ENCODE measurements around the gene SLFNL1.
A peak's percentile ranks its signal among the peaks of the same experiment; 100 is the strongest.

The SLFNL1 gene

DNA sequence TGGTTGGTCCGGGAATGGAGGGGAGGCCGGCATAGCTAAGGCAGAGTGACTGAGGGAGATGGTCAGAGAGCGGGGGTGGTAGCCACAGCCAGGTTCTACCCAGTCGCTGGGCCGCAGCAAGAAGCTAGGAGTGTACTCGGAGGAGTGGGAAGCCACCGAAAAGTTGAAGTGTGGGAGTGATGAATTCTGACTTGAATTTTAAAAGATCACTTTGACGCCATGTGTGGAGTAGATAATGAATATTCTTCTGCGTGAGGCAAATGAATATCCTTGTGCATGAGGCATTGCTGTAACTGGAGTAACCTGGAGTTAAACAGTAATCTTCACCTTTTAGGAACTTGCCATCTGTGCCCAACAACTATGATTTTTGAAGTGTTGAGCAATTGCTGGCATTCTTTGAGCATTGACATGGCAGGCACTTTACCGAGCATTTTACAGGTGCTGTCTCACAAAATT, 35.2 kb downstream of the SLFNL1 start:
- H3K4me1 Mint-ChIP-seq = peaks cover 68% of the 10 kb centered on the region

DNA sequence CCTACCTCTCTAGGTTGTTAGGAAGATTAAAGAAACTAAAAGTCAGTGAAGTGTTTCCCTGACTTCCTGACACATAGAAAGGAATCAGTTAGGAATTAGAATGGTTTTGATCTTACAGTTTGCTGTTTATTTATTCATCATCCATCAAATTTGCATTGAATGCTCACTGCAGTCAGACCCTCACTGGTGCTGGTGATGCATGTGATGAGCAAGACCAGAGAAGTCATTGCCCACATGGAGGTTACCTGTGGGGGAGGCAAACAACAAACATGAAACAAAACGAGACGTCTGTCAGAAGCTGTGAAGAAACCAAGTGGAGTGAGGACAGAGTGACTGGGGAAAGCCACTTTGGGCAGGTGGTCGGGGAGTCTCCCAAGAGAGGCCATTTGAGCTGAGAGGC, 35.6 kb downstream of the SLFNL1 start:
- DNase-seq (no peak), ATAC-seq (no peak)
- Mint-ChIP-seq H3K27me3 (no peaks in the 10 kb centered on the region), H3K9me3 (no peaks in the 10 kb centered on the region), H3K4me1 (peaks cover 73% of the 10 kb centered on the region), H3K27ac (peak overlapping the region; percentile 97), H3K36me3 (ENCODE audit: low read depth) (peaks cover 93% of the 10 kb centered on the region), H3K4me3 (peak overlapping the region; percentile 3)

More for the DNA sequence above, 35.2 kb downstream of the SLFNL1 start:
- Mint-ChIP-seq H3K9me3 (no peaks in the 10 kb centered on the region), H3K27ac (peak overlapping the region; percentile 97), H3K27me3 (no peaks in the 10 kb centered on the region), H3K4me3 (no peak overlapping the region), H3K36me3 (ENCODE audit: low read depth) (peaks cover 93% of the 10 kb centered on the region)
- no peak for ATAC-seq
- DNase-seq = no peak

DNA sequence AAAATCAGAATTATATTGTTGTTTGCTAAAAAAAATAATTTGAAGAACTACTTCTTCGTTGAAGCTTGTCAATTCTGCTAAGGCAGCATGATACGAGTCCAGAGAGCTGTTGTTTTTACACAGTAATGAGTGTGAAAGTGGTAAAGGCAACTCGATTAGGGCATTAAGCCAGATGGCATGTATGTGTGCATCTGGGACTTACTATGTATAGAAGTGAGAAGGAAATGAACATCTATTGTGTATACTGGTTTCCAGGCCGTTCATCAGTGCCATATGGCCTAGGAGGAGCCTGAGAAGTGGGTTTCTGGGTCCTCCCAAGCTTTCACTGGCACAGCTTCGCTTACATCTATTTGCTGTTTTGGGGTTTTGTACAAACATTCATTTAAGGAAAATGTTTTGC, 36.4 kb downstream of the SLFNL1 start:
- no peak for DNase-seq
- Mint-ChIP-seq H3K4me3 (peak overlapping the region; percentile 3), H3K36me3 (ENCODE audit: low read depth) (peaks cover 93% of the 10 kb centered on the region), H3K9me3 (no peaks in the 10 kb centered on the region), H3K4me1 (peaks cover 76% of the 10 kb centered on the region), H3K27ac (peak overlapping the region; percentile 97), H3K27me3 (no peaks in the 10 kb centered on the region)
- no peak for ATAC-seq

DNA sequence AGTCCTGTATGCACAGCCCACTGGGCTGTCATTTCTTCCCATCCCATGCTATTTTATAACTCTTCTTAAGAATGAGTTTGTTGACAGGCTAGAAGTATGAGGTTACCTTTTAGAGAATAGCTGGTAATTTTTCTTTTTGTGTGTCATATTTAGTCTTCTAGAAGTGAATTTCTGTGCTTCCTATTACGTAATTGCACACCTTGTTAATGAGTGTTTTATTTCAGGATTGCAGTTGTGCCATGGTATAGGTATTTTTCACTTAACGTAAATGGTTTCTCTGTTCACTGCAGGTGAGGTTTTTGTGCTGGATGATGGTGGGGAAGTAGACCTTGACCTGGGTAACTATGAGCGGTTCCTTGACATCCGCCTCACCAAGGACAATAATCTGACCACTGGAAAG, 37.0 kb downstream of the SLFNL1 start:
- Mint-ChIP-seq H3K27me3 (no peaks in the 10 kb centered on the region), H3K9me3 (no peaks in the 10 kb centered on the region), H3K27ac (peak overlapping the region; percentile 97), H3K4me3 (peak overlapping the region; percentile 98), H3K4me1 (peaks cover 74% of the 10 kb centered on the region), H3K36me3 (ENCODE audit: low read depth) (peaks cover 87% of the 10 kb centered on the region)
- DNase-seq (no peak), ATAC-seq (no peak)

DNA sequence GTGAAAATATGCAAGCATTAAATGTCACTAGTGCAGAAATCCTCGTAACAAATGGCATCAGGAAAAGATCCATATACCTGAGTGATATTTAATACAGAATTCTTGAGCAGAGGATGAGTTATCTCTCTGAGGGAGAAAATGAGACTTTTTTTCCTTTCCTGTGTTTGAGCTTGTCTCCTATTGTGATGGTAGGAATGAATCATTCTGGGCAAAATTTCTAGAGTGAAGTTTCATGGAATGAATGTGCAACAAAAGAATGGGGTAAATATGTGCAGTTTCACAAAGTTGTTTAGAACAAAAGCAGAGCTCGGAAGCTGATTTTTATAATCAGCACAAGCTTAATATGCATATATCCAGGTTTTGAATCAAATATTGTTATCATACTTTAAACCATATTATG, 37.5 kb downstream of the SLFNL1 start:
- peaks cover 83% of the 10 kb centered on the region for H3K36me3 Mint-ChIP-seq (ENCODE audit: low read depth)
- ATAC-seq = peak; percentile 10
- H3K27me3 Mint-ChIP-seq = no peaks in the 10 kb centered on the region
- peak overlapping the region; percentile 98 for H3K4me3 Mint-ChIP-seq
- no peaks in the 10 kb centered on the region for H3K9me3 Mint-ChIP-seq
- H3K27ac Mint-ChIP-seq = peak overlapping the region; percentile 97
- no peak for DNase-seq
- H3K4me1 Mint-ChIP-seq = peaks cover 75% of the 10 kb centered on the region

DNA sequence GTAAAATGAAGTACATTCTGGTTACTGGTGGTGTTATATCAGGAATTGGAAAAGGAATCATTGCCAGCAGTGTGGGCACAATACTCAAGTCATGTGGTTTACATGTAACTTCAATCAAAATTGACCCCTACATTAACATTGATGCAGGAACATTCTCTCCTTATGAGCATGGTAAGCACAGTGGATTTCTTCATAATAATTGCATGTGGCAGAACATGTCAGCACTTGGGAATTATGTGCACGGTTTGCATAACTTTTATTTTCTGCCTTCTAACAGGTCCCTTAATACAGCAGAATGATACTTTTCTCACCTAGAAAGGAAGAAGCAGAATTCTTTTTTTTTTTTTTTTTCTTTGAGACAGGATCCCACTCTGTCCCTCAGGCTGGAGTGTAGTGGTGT, 38.2 kb downstream of the SLFNL1 start:
- ATAC-seq (no peak), DNase-seq (no peak)
- Mint-ChIP-seq H3K27me3 (no peaks in the 10 kb centered on the region), H3K4me1 (peaks cover 79% of the 10 kb centered on the region), H3K27ac (peak overlapping the region; percentile 97), H3K36me3 (ENCODE audit: low read depth) (peaks cover 78% of the 10 kb centered on the region), H3K9me3 (no peaks in the 10 kb centered on the region), H3K4me3 (peak overlapping the region; percentile 98)

DNA sequence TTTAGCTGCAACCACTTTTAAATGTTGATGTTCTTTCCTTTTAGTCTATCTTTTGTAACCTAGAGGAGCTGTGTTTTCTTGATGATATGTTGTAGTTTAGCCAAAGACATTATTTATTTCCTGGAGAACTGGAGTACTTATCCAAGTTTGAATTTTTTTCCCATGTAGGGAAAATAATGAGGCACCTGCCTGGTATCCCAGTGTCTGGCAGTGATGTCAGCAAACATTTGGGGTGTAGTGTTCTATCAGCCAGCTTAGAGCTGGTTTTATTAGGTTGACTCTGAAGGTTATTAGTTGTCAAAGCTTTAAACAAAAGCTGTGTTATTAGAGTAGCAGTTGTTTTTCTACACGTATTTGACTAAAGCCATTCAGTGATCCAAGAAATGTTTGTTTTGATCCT, 38.8 kb downstream of the SLFNL1 start:
- Mint-ChIP-seq H3K4me1 (peaks cover 75% of the 10 kb centered on the region), H3K27ac (peak overlapping the region; percentile 97), H3K27me3 (no peaks in the 10 kb centered on the region), H3K36me3 (ENCODE audit: low read depth) (peaks cover 72% of the 10 kb centered on the region), H3K9me3 (no peaks in the 10 kb centered on the region), H3K4me3 (peak overlapping the region; percentile 98)
- DNase-seq = no peak
- ATAC-seq = no peak

DNA sequence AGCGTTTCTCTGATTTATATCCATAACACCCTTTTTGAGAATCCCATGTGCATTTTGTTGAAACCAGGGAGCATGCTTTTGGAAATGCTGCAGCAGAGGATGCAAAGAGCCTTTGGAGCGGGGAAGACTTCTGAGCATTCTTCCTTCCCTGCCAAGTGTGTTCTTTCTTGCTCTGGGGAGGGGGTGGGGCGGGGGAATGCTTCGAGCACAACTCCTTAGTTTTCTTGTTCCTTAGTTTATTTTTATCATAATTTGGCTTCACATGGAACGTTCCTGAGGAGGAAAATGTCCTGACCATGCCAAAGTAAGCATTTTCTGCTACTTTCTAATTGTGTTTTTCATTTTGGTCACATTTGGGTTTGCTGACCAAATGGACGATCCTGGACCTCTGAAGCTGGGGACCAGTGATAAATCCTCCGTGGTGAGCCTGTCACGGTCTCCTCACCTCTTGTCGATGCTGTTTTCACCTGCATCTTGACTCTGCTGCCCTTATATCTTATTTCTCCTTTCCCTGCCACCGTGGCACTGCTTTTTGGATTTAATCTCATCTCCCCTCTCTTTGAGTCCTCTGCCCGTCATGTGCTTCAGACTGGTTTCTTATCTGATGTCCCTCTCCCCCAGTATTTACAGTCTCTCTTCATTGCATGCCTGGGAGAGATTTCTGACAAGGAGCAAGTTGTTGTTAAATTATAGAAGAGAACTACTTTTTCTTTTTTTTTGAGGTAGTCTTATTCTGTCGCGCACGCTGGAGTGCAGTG, 39.7 kb downstream of the SLFNL1 start:
- DNase-seq (no peak), ATAC-seq (no peak)
- peaks cover 65% of the 10 kb centered on the region for H3K36me3 Mint-ChIP-seq (ENCODE audit: low read depth)
- H3K27ac Mint-ChIP-seq = peak overlapping the region; percentile 99
- H3K9me3 Mint-ChIP-seq = no peaks in the 10 kb centered on the region
- H3K27me3 Mint-ChIP-seq = no peaks in the 10 kb centered on the region
- H3K4me3 Mint-ChIP-seq = peak overlapping the region; percentile 98
- peaks cover 70% of the 10 kb centered on the region for H3K4me1 Mint-ChIP-seq

DNA sequence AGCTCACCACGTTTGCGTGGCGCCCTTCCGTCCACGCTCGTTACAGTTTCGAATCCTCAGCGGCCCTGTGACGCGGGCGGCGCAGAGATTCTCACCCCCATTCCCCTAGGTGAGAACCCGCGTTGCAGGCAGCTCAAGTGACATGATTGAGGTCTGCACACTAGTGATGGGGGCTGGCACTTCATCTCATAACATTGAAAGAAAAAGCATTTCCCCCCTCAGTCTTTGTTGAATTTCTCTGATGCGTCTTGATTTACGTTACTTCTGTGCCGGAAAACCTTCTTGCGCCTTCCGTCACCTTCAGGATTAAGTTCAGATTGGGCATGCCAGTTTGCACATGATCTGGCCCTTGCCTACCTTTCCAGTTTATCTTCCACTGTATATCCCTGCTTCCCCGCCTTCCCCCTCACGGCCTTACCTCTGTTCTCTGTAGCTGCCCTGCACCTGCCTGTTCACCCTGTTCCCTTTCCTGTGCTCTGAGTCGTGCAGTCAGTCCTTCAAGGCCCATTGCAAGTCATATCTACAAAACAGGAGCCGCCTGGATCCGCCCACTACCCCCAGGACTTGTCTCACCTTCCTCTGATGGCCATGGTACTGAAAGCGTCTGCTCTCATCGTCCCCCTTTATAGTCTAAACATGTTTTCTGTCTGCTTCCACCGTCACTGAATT, 40.9 kb downstream of the SLFNL1 start:
- peaks cover 68% of the 10 kb centered on the region for H3K4me1 Mint-ChIP-seq
- DNase-seq (peak; percentile 47), ATAC-seq (peak; percentile 17)
- H3K4me3 Mint-ChIP-seq = peak overlapping the region; percentile 98
- peak overlapping the region; percentile 99 for H3K27ac Mint-ChIP-seq
- H3K27me3 Mint-ChIP-seq = no peaks in the 10 kb centered on the region
- no peaks in the 10 kb centered on the region for H3K9me3 Mint-ChIP-seq
- peaks cover 52% of the 10 kb centered on the region for H3K36me3 Mint-ChIP-seq (ENCODE audit: low read depth)

DNA sequence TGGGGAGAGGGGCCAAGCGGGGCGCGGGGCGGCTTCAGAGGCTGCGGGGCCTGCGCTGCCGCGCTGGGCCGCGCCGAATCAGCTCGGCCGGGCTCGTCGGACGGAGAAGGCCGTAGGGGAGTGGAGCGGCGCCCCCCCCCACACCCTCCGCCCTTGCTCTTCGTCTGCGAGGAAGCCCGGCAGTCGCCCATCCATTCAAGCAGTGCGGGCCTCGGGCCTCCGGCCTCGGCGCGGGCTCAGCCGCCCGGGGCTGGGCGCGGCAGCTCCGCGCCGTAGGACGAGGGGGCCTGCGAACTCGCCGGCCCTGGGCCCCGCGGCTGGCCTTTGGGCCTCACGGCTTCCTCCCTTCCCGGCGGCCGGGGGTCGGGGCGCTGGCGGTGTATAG, 41.5 kb downstream of the SLFNL1 start:
- Mint-ChIP-seq H3K27me3 (no peaks in the 10 kb centered on the region), H3K27ac (peak overlapping the region; percentile 99), H3K9me3 (no peaks in the 10 kb centered on the region), H3K4me3 (peak overlapping the region; percentile 98), H3K4me1 (peaks cover 67% of the 10 kb centered on the region), H3K36me3 (ENCODE audit: low read depth) (peaks cover 47% of the 10 kb centered on the region)
- DNase-seq (no peak), ATAC-seq (peak; percentile 6)

DNA sequence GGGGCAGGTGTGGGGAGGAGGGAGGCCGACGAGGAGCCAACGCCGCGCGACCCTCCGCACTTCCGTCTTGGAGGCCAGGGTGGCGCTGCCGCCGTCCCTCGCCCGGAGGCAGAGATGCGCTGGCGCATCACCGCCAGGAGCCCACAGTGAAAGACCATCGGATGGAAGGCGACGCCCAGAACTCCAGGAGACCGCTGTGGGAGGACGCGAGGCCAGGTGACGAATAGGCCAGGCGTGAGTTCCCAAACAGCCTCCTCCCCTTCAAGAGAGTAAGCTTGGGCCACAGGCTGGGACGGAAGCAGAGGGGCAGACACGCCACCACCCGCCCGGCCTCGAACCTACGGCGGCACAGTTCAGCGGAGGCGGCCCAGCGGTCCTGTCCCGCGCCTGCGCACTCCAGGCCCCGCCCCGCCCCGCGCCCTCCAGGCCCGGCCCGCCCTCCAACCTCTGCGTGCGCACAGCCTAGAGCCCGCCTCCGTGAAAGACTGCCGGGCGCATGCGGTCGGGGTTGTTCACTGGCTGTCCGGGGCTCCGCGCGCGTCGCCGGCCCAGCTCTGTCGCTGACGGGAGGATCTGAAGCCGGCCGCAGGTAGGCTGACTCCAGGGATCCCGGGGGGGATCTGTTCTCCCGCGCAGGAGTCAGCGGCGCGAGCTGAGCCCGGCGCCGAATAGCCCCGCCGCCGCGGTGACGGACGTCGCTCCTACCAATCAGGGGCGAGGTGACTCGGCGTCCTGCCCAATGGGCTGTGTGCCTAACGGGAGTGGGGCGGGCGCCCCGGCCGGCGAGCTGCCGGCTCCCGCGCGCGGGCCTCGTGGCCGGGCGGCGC, 42.1 kb downstream of the SLFNL1 start, which contains the start of gene CTPS1:
Gene CTPS1, plus strand, starts transcription at position 456 of the 827 bp plus-strand sequence. CDS start 3,595 bp downstream, outside the sequence.
- DNase-seq (peak; percentile 97), ATAC-seq (peak; percentile 83)
- peak within 1 kb of the TSS; percentile 98 for H3K4me3 Mint-ChIP-seq
- H3K27me3 Mint-ChIP-seq = no peaks in the 10 kb centered on the region
- H3K27ac Mint-ChIP-seq = peak within 1 kb of the TSS; percentile 99
- peaks cover 63% of the 10 kb centered on the region for H3K4me1 Mint-ChIP-seq
- peaks cover 41% of the 10 kb centered on the region for H3K36me3 Mint-ChIP-seq (ENCODE audit: low read depth)
- H3K9me3 Mint-ChIP-seq = no peaks in the 10 kb centered on the region

DNA sequence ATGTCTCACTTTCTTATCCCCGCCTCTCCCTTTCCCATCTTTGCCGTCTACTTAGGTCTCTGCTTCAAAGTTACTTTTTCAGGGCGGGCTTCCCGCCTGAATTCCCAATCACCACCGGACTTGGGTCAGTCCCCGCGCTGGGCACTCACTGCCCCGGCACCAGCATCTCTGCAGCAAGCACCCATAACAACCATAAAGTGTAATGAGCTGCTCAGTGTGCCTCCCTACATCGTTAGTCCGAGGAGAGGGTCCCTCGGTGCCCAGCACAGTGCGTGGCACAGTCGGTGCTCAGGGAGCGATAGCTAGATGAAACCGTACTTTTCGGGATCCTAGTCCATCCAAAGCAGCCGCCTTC, 42.7 kb downstream of the SLFNL1 start:
- Mint-ChIP-seq H3K4me3 (peak overlapping the region; percentile 82), H3K27me3 (peaks cover 5% of the 10 kb centered on the region), H3K4me1 (peaks cover 62% of the 10 kb centered on the region), H3K27ac (peak overlapping the region; percentile 89), H3K36me3 (ENCODE audit: low read depth) (peaks cover 35% of the 10 kb centered on the region), H3K9me3 (no peaks in the 10 kb centered on the region)
- ATAC-seq (no peak), DNase-seq (no peak)

DNA sequence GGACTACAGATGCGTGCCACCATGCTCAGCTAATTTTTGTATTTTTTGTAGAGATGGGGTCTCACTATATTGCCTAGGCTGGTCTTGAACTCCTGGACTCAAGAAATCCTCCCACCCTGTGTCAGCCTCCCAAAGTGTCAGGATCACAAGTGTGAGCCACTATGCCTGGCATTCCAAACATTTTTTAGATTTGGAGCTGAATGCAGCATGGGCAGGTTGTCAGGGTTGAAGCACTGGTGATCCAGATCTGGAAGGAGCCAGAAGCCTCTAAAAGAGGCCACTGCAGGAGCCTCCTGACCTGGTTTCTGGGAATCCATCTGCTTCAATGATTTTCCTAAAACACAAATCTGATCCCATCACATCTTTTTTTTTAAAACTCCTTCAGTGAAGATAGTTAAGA, 43.8 kb downstream of the SLFNL1 start:
- Mint-ChIP-seq H3K9me3 (no peaks in the 10 kb centered on the region), H3K27me3 (peaks cover 6% of the 10 kb centered on the region), H3K4me3 (no peak overlapping the region), H3K36me3 (ENCODE audit: low read depth) (peaks cover 26% of the 10 kb centered on the region), H3K4me1 (peaks cover 54% of the 10 kb centered on the region), H3K27ac (no peak overlapping the region)
- ATAC-seq (no peak), DNase-seq (no peak)

DNA sequence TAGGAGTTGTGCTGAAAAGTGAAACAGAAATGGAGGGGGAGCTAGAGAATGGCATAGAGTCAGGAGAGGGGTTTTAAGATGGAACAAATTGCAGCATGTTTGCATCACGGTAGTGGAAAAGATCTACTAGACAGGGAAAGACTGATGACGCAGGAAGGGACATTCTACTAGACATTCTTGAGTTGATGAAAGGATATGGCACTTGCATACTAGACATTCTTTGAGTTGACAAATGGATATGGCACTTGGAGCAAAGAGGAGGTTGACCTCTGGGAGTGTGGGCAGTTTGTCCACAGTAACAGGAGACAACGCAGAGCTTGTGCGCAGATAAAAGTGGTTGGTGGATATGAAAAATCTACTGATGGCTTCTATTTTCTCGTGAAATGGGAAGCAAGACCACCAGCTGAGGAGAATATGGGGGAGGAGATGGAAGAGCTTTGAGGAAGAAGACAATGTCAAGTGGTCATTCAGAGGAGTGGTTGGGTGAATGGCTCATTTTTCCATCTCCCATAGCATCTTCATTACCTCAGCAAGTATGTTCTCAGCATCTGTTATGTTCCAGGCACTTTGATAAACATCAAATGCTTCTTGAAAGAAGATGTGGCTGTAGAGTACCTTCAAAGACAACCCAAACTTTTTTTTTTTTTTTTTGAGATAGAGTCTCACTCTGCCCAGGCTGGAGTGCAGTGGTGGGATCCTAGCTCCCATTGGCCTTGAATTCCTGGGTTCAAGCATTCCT, 44.4 kb downstream of the SLFNL1 start:
- Mint-ChIP-seq H3K36me3 (ENCODE audit: low read depth) (peaks cover 20% of the 10 kb centered on the region), H3K4me3 (no peak overlapping the region), H3K9me3 (no peaks in the 10 kb centered on the region), H3K27me3 (peaks cover 6% of the 10 kb centered on the region), H3K27ac (peak overlapping the region; percentile 3), H3K4me1 (peaks cover 48% of the 10 kb centered on the region)
- no peak for ATAC-seq
- no peak for DNase-seq
